K562 (cell line): Measurements from ENCODE around the gene CNP. TPM values are rescaled to one million over a fixed set of nuclear protein-coding genes. Genes with fewer than 3 reads are reported as not detected.

Experiments
- ATAC-seq: fragments of 200-7000 bp; cut with Tn5 transposase; 3 replicates; pipeline ENCODE4 v1.9.1; 2020; ENCODE audit warnings: moderate library complexity
- BruUV-seq: library from RNA; stranded (reverse); fragments of 400-500 nt; replicated peaks from 2 replicates; lab custom pipeline; 2021; lab: Mats Ljungman, UMichigan
- CTCF ChIA-PET: fragments of 300-600 bp; formaldehyde crosslinking; extraction: SDS; loops from one replicate; lab custom pipeline; 2021; ENCODE audit warnings: low intra/inter-chr PET ratio; lab: Yijun Ruan, JAX
- POLR2A ChIA-PET: fragments of 300-600, 350-650 bp; sonication (Branson Sonifier 250); formaldehyde crosslinking; extraction: SDS; loops from one replicate; lab custom pipeline; 2021; ENCODE audit warnings: antibody characterized with exemption, inconsistent platforms; lab: Yijun Ruan, JAX
- DNase-seq, 4 experiments: peaks; one replicate each; pipeline versions ENCODE4 v3.0.0 to v3.0.0-alpha.2; 2011 to 2018; ENCODE audit warnings: low spot score in 3 of 4, mixed read lengths in 3 of 4; ENCODE audit errors: extremely low read depth in 1 of 4
- FAIRE-seq: peaks from 2 replicates; lab custom pipeline; 2011; peaks lifted over from hg19 to GRCh38; lab: Jason Lieb, UNC
- H2AFZ ChIP-seq: 2 replicates; pipeline ENCODE4 v1.6.0; 2011; ENCODE audit warnings: low read depth, low read length, control low read depth, inconsistent platforms
- H3K27ac ChIP-seq: fragments of 200-600 bp; 3 replicates; pipeline ENCODE4 v1.8.0; 2011; ENCODE audit warnings: low read depth, mild to moderate bottlenecking, control low read depth, inconsistent platforms, low read length, moderate library complexity, mixed read lengths; ENCODE audit errors: extremely low read depth
- H3K27me3 ChIP-seq, 2 experiments: fragments of 300-600 bp in 1 of 2; 2 replicates in 1 of 2; 3 replicates in 1 of 2; pipeline versions ENCODE4 v1.6.0 to v1.8.0; 2011; ENCODE audit warnings: inconsistent platforms in 2 of 2, low read length in 2 of 2, mild to moderate bottlenecking in 1 of 2, mixed read lengths in 1 of 2, moderate library complexity in 1 of 2; ENCODE audit not compliant: control insufficient read depth in 2 of 2, insufficient read depth in 2 of 2
- H3K36me3 ChIP-seq: fragments of 300-600 bp; 3 replicates; pipeline ENCODE4 v1.8.0; 2011; ENCODE audit warnings: mild to moderate bottlenecking, low read length, inconsistent platforms; ENCODE audit not compliant: control insufficient read depth, insufficient read depth
- H3K4me1 ChIP-seq, 2 experiments: fragments of 200-600 bp in 1 of 2; replicated peaks in 1 of 2; 2 replicates in 1 of 2; 3 replicates in 1 of 2; pipeline versions ENCODE4 v1.5.1 to v1.8.0; 2011; ENCODE audit warnings: inconsistent platforms in 2 of 2, low read length in 2 of 2, mild to moderate bottlenecking in 1 of 2, mixed read lengths in 1 of 2, moderate library complexity in 1 of 2; ENCODE audit not compliant: control insufficient read depth in 2 of 2, insufficient read depth in 2 of 2
- H3K4me2 ChIP-seq: 2 replicates; pipeline ENCODE4 v1.6.1; 2011; ENCODE audit warnings: low read length, control low read depth, inconsistent platforms, mixed read lengths; ENCODE audit not compliant: insufficient read depth
- H3K4me3 ChIP-seq: fragments of 200-600 bp; sonication (generic), shearing (Covaris generic); 2 replicates; pipeline ENCODE4 v1.5.1; 2016; ENCODE audit warnings: control low read depth, inconsistent platforms
- H3K79me2 ChIP-seq: fragments of 200-600 bp; 3 replicates; pipeline ENCODE4 v1.8.0; 2011; ENCODE audit warnings: low read length, inconsistent platforms; ENCODE audit not compliant: control insufficient read depth, insufficient read depth
- H3K9ac ChIP-seq, 2 experiments: 2 replicates each; pipeline versions ENCODE4 v1.6.0 to v1.6.1; 2011; ENCODE audit warnings: low read depth in 2 of 2, low read length in 2 of 2, control low read depth in 1 of 2, inconsistent platforms in 1 of 2, mild to moderate bottlenecking in 1 of 2, mixed read lengths in 1 of 2; ENCODE audit not compliant: insufficient read depth in 1 of 2
- H3K9me1 ChIP-seq: one replicate; pipeline ENCODE4 v1.6.0; 2011; ENCODE audit warnings: inconsistent platforms, mild to moderate bottlenecking, low read length, moderate library complexity; ENCODE audit not compliant: control insufficient read depth, insufficient read depth
- H3K9me3 ChIP-seq: replicated peaks from 2 replicates; pipeline ENCODE4 v1.5.1; 2011; ENCODE audit warnings: low read depth, low read length, inconsistent platforms; ENCODE audit not compliant: control insufficient read depth, insufficient read depth
- H4K20me1 ChIP-seq: replicated peaks from 2 replicates; pipeline ENCODE4 v1.6.1; 2011; ENCODE audit warnings: low read length, inconsistent platforms, mixed read lengths; ENCODE audit not compliant: control insufficient read depth, insufficient read depth
- BHLHE40 ChIP-seq: IDR thresholded peaks from 2 replicates; pipeline ENCODE4 v1.6.1; 2011; ENCODE audit warnings: low read length, improper control_type of control experiment
- CEBPG ChIP-seq, 3 experiments: fragments of 200-800 bp in 1 of 3; sonication (Bioruptor generic) in 1 of 3; sonication (generic) in 1 of 3; formaldehyde crosslinking in 1 of 3; IDR thresholded peaks in 2 of 3; conservative IDR thresholded peaks in 1 of 3; 2 replicates each; pipeline versions ENCODE4 v1.6.1 to v1.8.0; 2016 to 2022; ENCODE audit warnings: missing compliant biosample characterization in 2 of 3, missing genetic modification characterization in 2 of 3, mild to moderate bottlenecking in 1 of 3, missing genetic modification reagents in 1 of 3
- ETV5 ChIP-seq: sonication (generic); formaldehyde crosslinking; IDR thresholded peaks from 2 replicates; pipeline ENCODE4 v1.4.0; 2020; ENCODE audit warnings: low read depth, mild to moderate bottlenecking, missing genetic modification reagents
- FOXA1 ChIP-seq: fragments of 450-650 bp; IDR thresholded peaks from 2 replicates; pipeline ENCODE4 v1.6.1; 2016; ENCODE audit warnings: mild to moderate bottlenecking, borderline replicate concordance
- FOXK1 ChIP-seq: sonication (generic); formaldehyde crosslinking; IDR thresholded peaks from 2 replicates; pipeline ENCODE4 v1.8.0; 2022; ENCODE audit warnings: missing genetic modification reagents, mild to moderate bottlenecking, borderline replicate concordance
- KLF10 ChIP-seq: fragments of 250-450 bp; sonication (Bioruptor Pico); IDR thresholded peaks from 2 replicates; pipeline ENCODE4 v1.6.1; 2021; ENCODE audit warnings: matching md5 sums
- PHF20 ChIP-seq: fragments of 450-650 bp; IDR thresholded peaks from 2 replicates; pipeline ENCODE4 v1.6.1; 2018; ENCODE audit not compliant: partially characterized antibody
- POLR2G ChIP-seq: fragments of 200-400 bp; formaldehyde crosslinking; IDR thresholded peaks from 2 replicates; pipeline ENCODE4 v1.6.1; 2017; ENCODE audit warnings: low read depth, mild to moderate bottlenecking, antibody characterized with exemption, low read length, moderate library complexity
- POLR2H ChIP-seq: IDR thresholded peaks from 2 replicates; pipeline ENCODE4 v1.6.1; 2016; ENCODE audit warnings: missing genetic modification characterization, low read depth, mild to moderate bottlenecking, control low read depth, missing compliant biosample characterization, moderate library complexity
- RBFOX2 ChIP-seq: fragments of 200-400 bp; formaldehyde crosslinking; IDR thresholded peaks from 2 replicates; pipeline ENCODE4 v1.6.1; 2017; ENCODE audit warnings: low read depth, mild to moderate bottlenecking, low read length, moderate library complexity
- ZBTB43 ChIP-seq: sonication (generic); formaldehyde crosslinking; IDR thresholded peaks from 2 replicates; pipeline ENCODE4 v1.8.0; 2023; ENCODE audit warnings: mild to moderate bottlenecking, missing genetic modification reagents
- ZNF436 ChIP-seq: fragments of 250-450, 450-650 bp; sonication (Bioruptor Pico); formaldehyde crosslinking; IDR thresholded peaks from 2 replicates; pipeline ENCODE4 v1.7.0; 2020; ENCODE audit warnings: mild to moderate bottlenecking
- WGBS: fragments of 100-300 bp; shearing (Covaris generic); methylation state at CpG from one replicate; pipeline ENCODE4 v1.1.6; 2016; ENCODE audit warnings: low coverage, mixed read lengths; ENCODE audit not compliant: insufficient coverage; ENCODE audit errors: missing lambda C conversion rate; 5-methylcytosine and 5-hydroxymethylcytosine counted together
- in situ Hi-C: fragments of 300-500 bp; cut with MboI; formaldehyde crosslinking; loops from 4 replicates; pipeline ENCODE4 v1.15.0; 2018; ENCODE audit warnings: inconsistent platforms, mixed read lengths
- intact Hi-C: fragments of 100-400 bp; cut with micrococcal nuclease; formaldehyde crosslinking; loops from 2 replicates; pipeline ENCODE4 v1.14.2; 2022
- polyA plus RNA-seq, 8 experiments: library from polyadenylated mRNA; depleted of rRNA in 4 of 8; stranded (reverse) in 5 of 8; unstranded in 3 of 8; fragments of >200 nt; fragmentation: Nextera tagmentation in 2 of 8; fragmentation: Illumina TruSeq in 1 of 8; extraction: Ambion mirVana in 2 of 8; extraction: Trizol in 1 of 8; gene quantifications; 2 replicates each; pipeline versions ENCODE4 v1.2.1 to v1.2.3, GENCODE V29; 2011 to 2014; ENCODE audit warnings: inconsistent platforms in 1 of 8, missing spikeins in 1 of 8
- total RNA-seq, 7 experiments: library from RNA; depleted of rRNA in 6 of 7; stranded (reverse); fragments of >200 nt in 6 of 7; fragmentation: Illumina TruSeq in 2 of 7; extraction: Trizol in 2 of 7; gene quantifications; 2 replicates each; pipeline versions ENCODE4 v1.2.1 to v1.2.3, GENCODE V29; 2011 to 2021; ENCODE audit warnings: low replicate concordance in 1 of 7

Gene CNP
- total and polyA plus RNA-seq, 9 of the 15 experiments (the other 6 are each of a cell fraction or from before 2014, with no cell fraction given) = 1.7 to 52.0 (median 29.1) TPM

- Histone ChIP-seq H3K4me3 (no peak overlapping the region), H3K4me1 (peaks cover 0 to 9% of the 10 kb centered on the region in 2 experiments; a peak in 1 of 5 replicates), H3K79me2 (no peaks in the 10 kb centered on the region), H3K4me2 (no peak overlapping the region), H3K27ac (no peak overlapping the region), H3K27me3 (no peaks in the 10 kb centered on the region), H3K9me3 (no peaks in the 10 kb centered on the region), H2AFZ (no peak overlapping the region), H3K9me1 (no peaks in the 10 kb centered on the region), H4K20me1 (no peaks in the 10 kb centered on the region; the same call in 1 of the 2 replicates), H3K9ac (no peak overlapping the region), H3K36me3 (peaks cover 87% of the 10 kb centered on the region)
- FAIRE-seq = no peak
- BruUV-seq = TSS peak; percentile 8
- TF ChIP-seq POLR2G (peak; percentile 44; the same call in 1 of the 2 replicates), RBFOX2 (0 out of 2 replicates have a peak, but pooled peaks have one; percentile 15), POLR2H (tag) (no peak)
- no peak for ATAC-seq
- no peak for DNase-seq
- POLR2A ChIA-PET = interaction anchor here (0.6 to 4.5 kb wide), 8 partner anchors 8 to 120 kb away, joined by 3 to 28 read pairs (median 3); partner anchors contain the start of gene CNP
- WGBS = 82% methylated on average over 7 of the region's 11 CpGs
- in situ Hi-C loops (no loop called here), intact Hi-C loops (no loop called here)
- CTCF ChIA-PET = no interaction called here
Observed at GRCh38 chr17:41976142-41976768, 9.7 kb downstream of the CNP start.

- H3K27ac ChIP-seq = no peak overlapping the region
- in situ Hi-C loops = no loop called here
Observed at GRCh38 chr17:41977991-41978390, 11.4 kb downstream of the CNP start.

More at GRCh38 chr17:41977991-41978390, 11.4 kb downstream of the CNP start:
- ATAC-seq (no peak), FAIRE-seq (no peak), DNase-seq (no peak)
- Histone ChIP-seq H3K4me2 (no peak overlapping the region), H3K4me1 (peaks cover 0 to 7% of the 10 kb centered on the region in 2 experiments; a peak in 1 of 5 replicates), H2AFZ (no peak overlapping the region), H3K27me3 (no peaks in the 10 kb centered on the region), H3K4me3 (no peak overlapping the region), H3K36me3 (peaks cover 89% of the 10 kb centered on the region), H4K20me1 (no peaks in the 10 kb centered on the region), H3K9ac (no peak overlapping the region), H3K9me3 (no peaks in the 10 kb centered on the region), H3K79me2 (no peaks in the 10 kb centered on the region), H3K9me1 (no peaks in the 10 kb centered on the region)
- BruUV-seq = no TSS peak
- TF ChIP-seq CEBPG (CRISPR knock-in tag; IDR thresholded peaks at IDR 0.05) (no peak), CEBPG (tag; conservative IDR thresholded peaks at IDR 0.05 in 1 of 2, IDR thresholded peaks at IDR 0.05 in 1 of 2) (no peak), ETV5 (CRISPR knock-in tag) (no peak), FOXA1 (no peak), ZNF436 (CRISPR knock-in tag) (no peak), FOXK1 (CRISPR knock-in tag) (no peak), BHLHE40 (no peak), KLF10 (CRISPR knock-in tag) (no peak), PHF20 (no peak), ZBTB43 (no peak)
- intact Hi-C loops = no loop called here
- ChIA-PET CTCF (no interaction called here), POLR2A (interaction anchor here (1.0 to 4.5 kb wide), 3 partner anchors 13 to 46 kb away, joined by 3 to 28 read pairs (median 3); partner anchors contain the start of gene CNP)
- 93% methylated on average over 4 of the region's 4 CpGs for WGBS
